Stomach (tissue), 4 donors: Measurements from ENCODE around the gene SLC6A8.
"Not testable (repeated sequence)": the region's sequence is repeated elsewhere in the genome, so short reads cannot be mapped to it uniquely, and the experiment has no call there.

ENCODE experiments used
- POLR2A ChIP-seq, 4 donors: fragments of 450-650 bp; IDR thresholded peaks; one replicate each; pipeline ENCODE4 v1.6.1; 2016; ENCODE audit warnings: antibody characterized with exemption in 4 of 4, control low read depth in 2 of 4, mild to moderate bottlenecking in 1 of 4, moderate library complexity in 1 of 4
- POLR2AphosphoS5 ChIP-seq, 3 donors: sonication (generic); formaldehyde crosslinking; IDR thresholded peaks; one replicate each; pipeline ENCODE4 v1.6.1; 2016; ENCODE audit warnings: antibody characterized with exemption in 3 of 3
- TF ChIP-seq, protein P1 (sequence below), 7 experiments: fragments of 450-650 bp in 4 of 7; fragments of 200-600 bp in 3 of 7; sonication (generic) in 3 of 7; IDR thresholded peaks; one replicate each; pipeline ENCODE4 v1.5.1; 2016 to 2019; ENCODE audit warnings: antibody characterized with exemption in 7 of 7, control low read depth in 2 of 7, mild to moderate bottlenecking in 1 of 7

GRCh38 chrX:153699784-153700371 is 12.2 kb downstream of the SLC6A8 start:
- TF ChIP-seq, protein P1, sequence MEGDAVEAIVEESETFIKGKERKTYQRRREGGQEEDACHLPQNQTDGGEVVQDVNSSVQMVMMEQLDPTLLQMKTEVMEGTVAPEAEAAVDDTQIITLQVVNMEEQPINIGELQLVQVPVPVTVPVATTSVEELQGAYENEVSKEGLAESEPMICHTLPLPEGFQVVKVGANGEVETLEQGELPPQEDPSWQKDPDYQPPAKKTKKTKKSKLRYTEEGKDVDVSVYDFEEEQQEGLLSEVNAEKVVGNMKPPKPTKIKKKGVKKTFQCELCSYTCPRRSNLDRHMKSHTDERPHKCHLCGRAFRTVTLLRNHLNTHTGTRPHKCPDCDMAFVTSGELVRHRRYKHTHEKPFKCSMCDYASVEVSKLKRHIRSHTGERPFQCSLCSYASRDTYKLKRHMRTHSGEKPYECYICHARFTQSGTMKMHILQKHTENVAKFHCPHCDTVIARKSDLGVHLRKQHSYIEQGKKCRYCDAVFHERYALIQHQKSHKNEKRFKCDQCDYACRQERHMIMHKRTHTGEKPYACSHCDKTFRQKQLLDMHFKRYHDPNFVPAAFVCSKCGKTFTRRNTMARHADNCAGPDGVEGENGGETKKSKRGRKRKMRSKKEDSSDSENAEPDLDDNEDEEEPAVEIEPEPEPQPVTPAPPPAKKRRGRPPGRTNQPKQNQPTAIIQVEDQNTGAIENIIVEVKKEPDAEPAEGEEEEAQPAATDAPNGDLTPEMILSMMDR (IDR thresholded peaks at IDR 0.05), result not testable (repeated sequence)
- not testable (repeated sequence) for TF ChIP-seq POLR2AphosphoS5, POLR2A (IDR thresholded peaks at IDR 0.05)
